HG03066 (cell line): ENCODE measurements around the gene SYT9.

ENCODE experiments used
- ATAC-seq: cut with Tn5 transposase; IDR thresholded peaks from one replicate; pipeline ENCODE4 v1.9.1; 2021; ENCODE audit warnings: low read depth; ENCODE audit not compliant: unreplicated experiment

SYT9 gene

DNA sequence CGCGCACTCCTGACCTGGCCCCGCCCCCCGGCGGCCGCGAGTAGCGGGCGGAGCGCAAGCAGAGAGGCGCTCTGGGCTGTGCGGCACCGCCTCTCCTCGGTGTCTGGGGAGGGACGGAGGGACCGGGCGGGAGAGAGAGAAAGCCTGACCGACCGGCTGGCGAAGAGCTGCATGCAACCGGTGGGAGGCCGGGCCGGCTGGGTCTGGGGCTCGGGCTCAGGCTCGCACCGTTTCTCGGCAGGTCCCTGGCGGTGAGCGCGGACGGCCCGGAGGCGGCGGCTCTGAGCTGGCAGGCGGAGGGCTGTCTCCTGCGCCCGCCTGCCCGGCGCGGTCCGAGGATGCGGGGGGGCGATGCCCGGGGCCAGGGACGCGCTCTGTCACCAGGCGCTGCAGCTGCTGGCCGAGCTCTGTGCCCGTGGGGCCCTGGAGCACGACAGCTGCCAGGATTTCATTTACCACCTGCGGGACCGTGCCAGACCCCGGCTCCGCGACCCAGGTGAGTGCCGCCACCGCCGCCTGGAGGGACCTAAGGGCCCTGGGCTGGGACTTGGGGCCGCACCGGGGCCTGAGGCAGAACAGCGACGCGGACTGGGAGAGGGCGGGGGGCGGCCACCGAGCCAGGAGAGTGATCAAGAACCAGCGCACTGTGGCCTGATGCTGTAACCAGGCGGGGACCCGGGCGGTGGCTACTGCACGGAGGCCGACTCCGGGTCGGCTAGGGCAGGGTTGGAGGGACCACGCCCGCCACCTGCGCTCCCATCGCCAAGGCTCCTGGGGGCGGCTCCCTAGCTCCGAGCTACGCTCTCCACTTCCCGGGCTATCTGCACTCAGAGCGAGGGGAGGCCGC is at the start of gene SYT9:
Gene SYT9, plus strand, starts transcription at position 69 of the 847 bp plus-strand sequence. Its CDS starts 283 bp downstream, at position 352.
- ATAC-seq: no peak

DNA sequence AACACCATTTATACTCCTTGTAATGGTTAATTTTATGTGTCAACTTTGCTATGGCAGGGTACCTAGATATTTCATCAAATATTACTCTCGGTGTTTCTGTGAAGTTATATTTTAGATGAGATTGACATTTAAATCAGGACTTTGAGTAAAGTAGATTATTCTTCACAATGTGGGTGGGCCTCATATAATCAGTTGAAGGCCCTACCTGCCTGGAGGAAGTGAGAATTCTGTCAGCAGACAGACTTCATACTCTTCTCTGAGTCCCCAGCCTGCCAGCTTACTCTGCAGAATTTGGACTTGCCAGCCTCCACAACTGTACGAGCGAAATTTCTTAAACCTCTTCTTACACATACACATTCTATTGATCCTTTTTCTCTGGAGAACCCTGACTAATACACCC is 49.3 kb upstream of the SYT9 start:
- ATAC-seq: no peak

GRCh38 chr11:7204778-7205177 is 46.9 kb upstream of the SYT9 start:
- no peak for ATAC-seq

- no peak for ATAC-seq
Measured at GRCh38 chr11:7208391-7208790, 43.3 kb upstream of the SYT9 start.

- no peak for ATAC-seq
Measured at GRCh38 chr11:7219491-7219890, 32.2 kb upstream of the SYT9 start.

DNA sequence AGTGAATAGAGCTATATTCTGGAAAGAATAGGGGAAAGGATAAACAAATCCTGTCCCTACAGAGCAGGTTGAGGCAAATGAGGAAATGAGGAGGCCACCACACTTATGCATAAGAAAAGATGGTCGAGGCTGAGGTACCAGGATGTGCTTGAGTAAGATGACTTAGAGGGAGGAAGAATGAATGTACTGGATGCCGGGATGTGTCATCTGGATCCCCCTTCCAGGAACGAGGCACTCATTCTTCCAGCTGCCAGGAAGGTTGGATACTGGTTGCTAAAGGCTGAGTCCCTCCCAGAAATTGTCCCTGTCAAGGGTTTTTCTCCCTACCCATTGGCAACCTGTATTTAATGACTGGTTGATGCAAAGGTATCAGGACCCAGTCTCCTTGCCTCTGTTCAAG is 31.1 kb upstream of the SYT9 start:
- no peak for ATAC-seq

DNA sequence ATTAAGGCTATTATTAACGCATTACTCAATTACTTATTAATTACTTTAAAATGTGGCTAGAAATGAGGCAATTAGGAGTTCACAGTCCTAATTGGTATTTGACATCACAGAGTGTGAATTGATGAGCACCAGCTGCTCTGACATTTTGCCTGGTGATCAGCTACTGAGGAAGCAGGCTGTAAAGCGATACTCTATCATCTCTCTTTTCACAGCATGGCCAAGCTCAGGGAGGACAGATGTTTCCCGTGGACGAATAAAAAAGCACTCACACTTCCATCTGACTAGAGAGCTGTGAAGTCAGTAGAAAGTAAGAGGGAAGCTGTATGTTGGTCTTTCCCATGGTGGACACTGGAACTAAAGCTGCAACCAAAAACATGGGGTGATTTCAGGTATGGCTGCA is 29.1 kb upstream of the SYT9 start:
- ATAC-seq: no peak

DNA sequence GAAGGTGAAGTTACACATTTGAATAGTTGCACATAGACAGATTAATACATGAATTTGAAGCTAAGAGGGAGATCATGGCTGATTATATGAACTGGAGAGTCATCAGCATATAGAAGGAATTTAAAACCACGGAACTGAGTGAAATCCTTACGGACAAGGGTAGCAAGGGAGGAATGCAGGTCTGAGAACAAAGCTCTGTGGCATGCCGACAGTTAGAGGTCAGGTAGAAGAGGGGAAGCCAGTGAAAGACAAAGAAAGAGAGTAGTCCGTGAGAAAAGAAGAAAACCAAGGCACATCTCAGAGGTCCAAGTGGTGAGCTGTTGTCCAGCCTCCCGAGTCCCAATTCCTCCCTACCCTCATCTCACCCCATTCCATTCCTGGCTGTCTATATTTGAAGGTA is 11.8 kb upstream of the SYT9 start:
- ATAC-seq: no peak

GRCh38 chr11:7245341-7245740 is 6.4 kb upstream of the SYT9 start:
- ATAC-seq: no peak

- no peak for ATAC-seq
Measured at GRCh38 chr11:7246179-7246578, 5.5 kb upstream of the SYT9 start.

- no peak for ATAC-seq
Measured at GRCh38 chr11:7250166-7250565, 1.5 kb upstream of the SYT9 start.

DNA sequence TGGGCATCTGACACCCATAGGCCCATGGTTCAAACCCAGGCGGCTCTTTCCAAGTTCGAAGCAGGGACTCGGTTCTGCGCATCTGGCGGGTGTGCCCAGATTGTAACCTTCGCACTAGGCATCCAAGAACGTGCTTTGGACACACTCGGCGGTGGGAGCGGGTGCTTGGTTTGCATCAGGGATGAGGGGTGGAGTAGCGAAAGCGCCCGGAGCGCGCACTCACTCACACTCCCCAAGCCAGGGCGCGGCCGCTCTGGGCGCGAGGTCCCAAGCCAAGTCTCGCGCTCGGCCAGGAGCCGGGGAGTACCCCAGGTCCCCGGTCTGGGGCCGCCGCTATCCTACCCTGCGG is 243 bp upstream of the SYT9 start:
- no peak for ATAC-seq

DNA sequence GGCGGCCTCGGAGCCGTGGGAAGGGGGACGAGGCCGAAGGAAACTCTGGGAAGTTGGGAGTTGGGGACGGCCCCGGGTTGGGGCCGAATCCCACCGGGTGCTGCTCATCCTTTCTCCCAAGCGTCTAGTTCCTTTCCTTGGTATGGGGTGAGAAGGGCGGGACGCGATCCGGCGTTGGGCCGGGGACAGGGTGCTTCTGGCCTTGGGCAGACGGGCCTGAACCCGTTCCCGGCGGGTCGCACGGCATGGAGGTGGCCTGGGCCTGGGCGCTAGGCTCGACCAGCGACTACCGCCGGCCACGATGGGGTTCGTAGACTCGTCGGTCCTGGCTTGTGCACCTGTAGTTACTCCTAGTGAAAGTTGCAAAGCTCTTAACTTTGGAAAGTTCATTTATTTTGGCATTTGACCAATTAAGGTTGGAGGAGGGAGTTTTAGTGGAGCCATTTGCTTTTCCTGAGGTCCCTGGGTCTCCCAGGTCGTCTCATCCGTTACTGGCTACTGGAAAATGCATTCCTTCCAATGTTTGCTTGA is 1.0 kb downstream of the SYT9 start:
- ATAC-seq: no peak

DNA sequence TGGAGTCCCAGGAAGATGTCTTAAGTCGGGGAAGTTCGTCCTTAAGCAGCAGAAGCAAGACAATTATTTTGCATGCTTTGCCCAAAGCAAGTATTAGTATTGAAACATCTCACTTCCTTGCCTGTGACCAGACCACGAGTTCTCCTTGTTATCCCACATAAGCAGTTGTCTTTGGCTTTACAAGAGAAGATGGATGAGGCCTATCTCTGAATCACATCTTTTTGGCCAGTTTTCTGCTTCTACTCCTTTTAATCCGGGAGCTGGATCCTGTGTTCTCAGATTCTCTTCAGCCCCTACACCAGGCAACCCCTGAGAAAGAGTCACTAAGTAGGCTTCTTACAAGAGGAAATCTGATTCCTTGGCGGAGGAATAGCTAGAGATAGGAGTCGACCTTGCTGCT is 2.1 kb downstream of the SYT9 start:
- no peak for ATAC-seq

- ATAC-seq: no peak
Measured at GRCh38 chr11:7254731-7255291, 3.1 kb downstream of the SYT9 start.

- no peak for ATAC-seq
Measured at GRCh38 chr11:7256943-7257342, 5.2 kb downstream of the SYT9 start.

DNA sequence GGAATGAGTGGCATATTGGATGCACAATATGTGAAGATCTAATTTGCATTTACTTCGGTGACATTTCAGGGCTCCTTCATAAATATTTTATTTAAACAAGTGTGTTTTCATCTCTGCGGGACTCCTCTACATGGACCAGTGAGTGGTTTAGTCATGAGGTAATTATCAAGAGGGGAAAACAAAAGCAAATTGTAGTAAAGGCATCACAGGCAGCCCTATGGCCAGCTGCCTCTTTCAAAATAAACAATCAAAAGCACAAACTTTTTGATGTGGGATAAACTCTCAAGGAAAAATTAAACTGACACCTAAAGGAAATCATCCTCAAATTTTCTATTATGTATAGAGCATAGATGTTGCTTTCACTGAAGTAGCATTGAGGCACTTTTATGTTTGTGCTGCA is 6.0 kb downstream of the SYT9 start:
- no peak for ATAC-seq

GRCh38 chr11:7261578-7261977 is 9.9 kb downstream of the SYT9 start:
- ATAC-seq: no peak

- no peak for ATAC-seq
Measured at GRCh38 chr11:7262672-7263071, 11.0 kb downstream of the SYT9 start.

- ATAC-seq: no peak
Measured at GRCh38 chr11:7263842-7264241, 12.1 kb downstream of the SYT9 start.

DNA sequence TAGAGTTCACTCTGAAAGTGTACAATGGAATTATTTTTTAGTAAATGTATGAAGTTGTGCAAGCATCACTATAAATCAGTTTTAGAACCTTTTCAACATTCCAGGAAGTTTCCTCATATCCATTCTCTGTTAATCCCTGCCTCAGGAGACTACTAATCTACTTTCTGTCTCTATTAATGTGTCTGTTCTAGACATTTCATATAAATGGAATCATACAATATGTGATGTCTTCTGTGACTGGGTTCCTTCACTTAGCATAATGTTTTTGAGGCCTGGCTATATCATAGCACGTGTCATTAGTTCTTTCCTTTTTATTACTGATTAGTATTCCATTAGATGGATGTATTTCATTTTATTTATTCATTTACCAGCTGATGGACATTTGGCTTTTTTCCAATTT is 17.1 kb downstream of the SYT9 start:
- ATAC-seq: no peak

DNA sequence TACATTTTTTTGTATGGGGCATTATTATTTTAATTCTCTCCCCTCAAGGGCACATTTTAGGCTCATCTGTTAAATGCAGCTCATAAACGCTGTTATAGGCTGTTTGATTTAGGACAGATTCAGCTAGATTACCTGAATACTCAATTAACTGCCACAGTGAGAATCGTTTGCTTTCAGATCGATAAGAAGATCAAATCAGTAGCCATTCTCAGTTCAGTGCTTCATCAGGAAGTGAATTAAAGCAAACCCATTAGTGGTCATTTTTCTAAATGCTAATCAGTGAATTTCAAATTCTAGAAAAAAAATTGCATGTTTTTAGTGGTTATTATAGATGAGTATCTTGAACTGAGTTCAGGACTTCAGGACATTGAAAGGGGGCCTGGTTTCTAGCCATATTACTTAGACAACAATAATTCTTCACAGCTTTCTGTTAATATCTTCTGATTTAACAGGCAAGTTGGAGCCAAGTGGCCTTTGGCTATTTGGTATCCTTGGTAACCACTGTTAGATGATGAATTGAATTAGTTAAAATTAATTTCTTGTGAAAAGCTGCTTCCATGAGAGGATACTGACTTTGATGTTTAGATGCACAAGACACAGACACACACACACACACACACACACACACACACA is 18.6 kb downstream of the SYT9 start:
- ATAC-seq: no peak
